22Rv1 (cell line): ENCODE results near the gene UNC5C.

ENCODE experiments used
- ZFX ChIP-seq: fragments of 450-650 bp; IDR thresholded peaks from 2 replicates; pipeline ENCODE4 v1.6.1; 2017; ENCODE audit warnings: antibody characterized with exemption, borderline replicate concordance
- TF ChIP-seq, protein P1 (sequence below): fragments of 450-650 bp; IDR thresholded peaks from 2 replicates; pipeline ENCODE4 v1.5.1; 2017; ENCODE audit warnings: mild to moderate bottlenecking

DNA sequence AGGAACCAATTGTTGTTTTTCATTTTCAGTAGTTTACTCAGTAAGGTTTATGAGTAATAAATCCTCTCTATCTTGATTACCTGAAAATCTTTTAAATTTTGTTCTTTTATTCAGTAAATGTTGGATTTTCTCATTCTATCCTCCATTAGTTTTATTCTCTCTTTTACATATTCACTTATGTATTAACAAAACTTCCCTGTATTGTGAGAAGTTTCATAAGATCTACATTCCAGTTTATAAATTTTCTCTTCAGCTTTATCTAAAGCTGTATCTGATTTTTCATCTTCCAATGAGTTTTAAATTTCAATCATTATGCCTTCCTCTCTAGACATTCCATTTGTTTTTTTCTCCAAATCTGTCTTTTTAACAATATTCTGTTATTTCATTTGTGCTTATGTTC, 310.2 kb downstream of the UNC5C start:
- TF ChIP-seq, protein P1, sequence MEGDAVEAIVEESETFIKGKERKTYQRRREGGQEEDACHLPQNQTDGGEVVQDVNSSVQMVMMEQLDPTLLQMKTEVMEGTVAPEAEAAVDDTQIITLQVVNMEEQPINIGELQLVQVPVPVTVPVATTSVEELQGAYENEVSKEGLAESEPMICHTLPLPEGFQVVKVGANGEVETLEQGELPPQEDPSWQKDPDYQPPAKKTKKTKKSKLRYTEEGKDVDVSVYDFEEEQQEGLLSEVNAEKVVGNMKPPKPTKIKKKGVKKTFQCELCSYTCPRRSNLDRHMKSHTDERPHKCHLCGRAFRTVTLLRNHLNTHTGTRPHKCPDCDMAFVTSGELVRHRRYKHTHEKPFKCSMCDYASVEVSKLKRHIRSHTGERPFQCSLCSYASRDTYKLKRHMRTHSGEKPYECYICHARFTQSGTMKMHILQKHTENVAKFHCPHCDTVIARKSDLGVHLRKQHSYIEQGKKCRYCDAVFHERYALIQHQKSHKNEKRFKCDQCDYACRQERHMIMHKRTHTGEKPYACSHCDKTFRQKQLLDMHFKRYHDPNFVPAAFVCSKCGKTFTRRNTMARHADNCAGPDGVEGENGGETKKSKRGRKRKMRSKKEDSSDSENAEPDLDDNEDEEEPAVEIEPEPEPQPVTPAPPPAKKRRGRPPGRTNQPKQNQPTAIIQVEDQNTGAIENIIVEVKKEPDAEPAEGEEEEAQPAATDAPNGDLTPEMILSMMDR = no peak
- no peak for TF ChIP-seq ZFX
